Measurements from ENCODE around the gene NUDT11.

- no peak for TF ChIP-seq POLR2AphosphoS5 (IDR thresholded peaks at IDR 0.05; ENCODE audit: insufficient read depth, low read depth, low read length)
- no peak for TF ChIP-seq MAX (IDR thresholded peaks at IDR 0.05; ENCODE audit: insufficient read depth, insufficient read length)
- no peak for TF ChIP-seq EZH2 (IDR thresholded peaks at IDR 0.05; ENCODE audit: borderline replicate concordance, low read depth, low read length, severe bottlenecking)
- no peak for TF ChIP-seq CTCF (IDR thresholded peaks at IDR 0.05; ENCODE audit: extremely low read depth in 1 of 2, insufficient read depth in 1 of 2, low read depth in 1 of 2, low read length in 2 of 2)
- TF ChIP-seq POLR2A (IDR thresholded peaks at IDR 0.05; ENCODE audit: low read depth, low read length), result no peak
- no peak for TF ChIP-seq JUN (IDR thresholded peaks at IDR 0.05; ENCODE audit: borderline replicate concordance, insufficient read depth, insufficient read length, low read depth)
- TF ChIP-seq MYC (IDR thresholded peaks at IDR 0.05; ENCODE audit: low read depth, low read length), result no peak
- no peak for TF ChIP-seq FOS (IDR thresholded peaks at IDR 0.05; ENCODE audit: borderline replicate concordance, insufficient read depth, low read length)
These were observed 39.6 kb downstream of the NUDT11 start for GRCh38 chrX:51456814-51457213.
